SK-N-DZ (cell line): Measurements from ENCODE around the gene ATP5F1A.
"Not testable (repeated sequence)": the region's sequence is repeated elsewhere in the genome, so short reads cannot be mapped to it uniquely, and the experiment has no call there.

Experiments
- DNase-seq: peaks from one replicate; pipeline ENCODE4 v3.0.0-alpha.2; 2015; ENCODE audit warnings: low spot score
- small RNA-seq, 2 experiments: library from RNA; depleted of rRNA; stranded (forward); fragments of <200 nt; gene quantifications; one replicate each; pipeline ENCODE3, GENCODE V24; 2014

The ATP5F1A gene

DNA sequence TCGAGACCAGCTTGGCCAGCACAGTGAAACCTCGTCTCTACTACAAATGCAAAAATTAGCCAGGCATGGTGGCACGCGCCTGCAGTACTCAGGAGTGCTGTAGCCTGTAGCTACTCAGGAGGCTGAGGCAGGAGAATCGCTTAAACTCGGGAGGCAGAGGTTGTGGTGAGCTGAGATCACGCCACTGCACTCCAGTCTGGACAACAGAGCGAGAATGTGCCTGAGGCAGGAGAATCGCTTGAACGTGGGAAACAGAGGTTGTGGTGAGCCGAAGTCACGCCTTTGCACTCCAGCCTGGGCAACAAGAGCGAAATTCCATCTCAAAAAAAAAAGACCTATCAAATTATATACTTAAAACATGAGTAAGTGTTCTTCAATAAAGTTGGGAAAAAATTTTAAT lies 50.7 kb downstream of the ATP5F1A start:
- not testable (repeated sequence) for DNase-seq

DNA sequence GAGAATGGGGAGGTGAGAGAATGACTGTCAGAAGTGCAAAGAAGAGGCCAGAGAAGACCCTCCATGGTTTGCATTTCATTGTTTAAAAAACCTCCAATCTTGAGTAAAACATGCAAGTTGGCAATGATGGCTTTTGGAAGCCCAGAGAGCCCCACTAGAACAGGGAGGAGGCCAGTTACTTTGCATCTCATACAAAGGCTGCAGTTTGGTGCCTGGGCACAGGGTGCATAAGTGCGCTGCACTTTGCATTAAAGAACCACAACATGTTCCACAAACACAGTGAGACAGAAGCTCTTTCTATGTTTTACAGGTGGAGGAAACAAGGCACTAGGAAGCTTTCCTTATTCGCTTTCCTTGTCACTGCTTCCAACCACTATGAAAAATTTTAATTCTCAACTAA lies 51.4 kb downstream of the ATP5F1A start:
- no peak for DNase-seq

DNA sequence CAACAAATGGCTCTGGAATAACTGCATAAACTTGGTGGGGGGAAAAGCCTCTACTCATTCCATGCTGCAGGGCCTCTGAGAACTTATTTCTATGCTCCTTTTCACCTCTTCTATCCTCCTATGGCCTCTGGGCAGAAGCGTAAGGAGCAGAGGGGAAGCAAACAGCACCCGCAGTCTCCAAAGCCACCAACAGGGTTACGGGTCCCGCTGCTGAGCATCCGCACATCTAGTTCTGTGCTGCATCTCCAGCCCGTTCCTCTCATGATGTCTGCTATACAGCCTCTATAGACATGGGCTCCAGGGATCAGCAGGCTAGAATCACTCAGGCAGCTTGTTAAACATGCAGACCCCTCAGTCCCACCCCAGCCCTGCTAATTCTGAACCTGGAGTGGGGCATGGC lies 52.0 kb downstream of the ATP5F1A start:
- DNase-seq: no peak

DNA sequence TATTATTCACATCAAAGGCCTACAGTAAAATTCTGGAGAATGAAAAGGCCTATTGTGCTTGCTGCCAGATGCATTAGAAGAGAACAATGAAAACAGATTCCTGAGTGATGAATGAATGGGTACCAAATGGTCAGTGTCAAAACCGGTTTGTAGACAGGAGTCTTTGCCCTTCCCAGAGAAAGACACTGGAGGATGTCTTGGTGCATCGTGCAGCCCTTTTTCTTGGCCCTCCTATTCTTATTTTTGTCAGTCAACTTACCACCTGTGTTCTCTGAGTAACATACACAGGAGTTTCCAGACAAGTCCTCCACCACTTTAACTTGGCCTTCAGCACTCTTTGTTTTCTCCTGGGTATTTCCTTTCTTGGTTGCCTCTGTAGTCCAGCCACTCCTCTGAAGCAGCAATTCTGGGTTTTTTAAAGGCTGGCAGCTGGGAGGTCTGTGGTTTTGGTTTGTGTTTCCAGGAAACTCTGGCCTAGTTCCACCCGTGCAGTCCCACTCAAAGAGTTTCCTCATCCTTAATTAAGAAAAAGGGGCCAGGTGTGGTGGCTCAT lies 55.4 kb downstream of the ATP5F1A start:
- DNase-seq: no peak

DNA sequence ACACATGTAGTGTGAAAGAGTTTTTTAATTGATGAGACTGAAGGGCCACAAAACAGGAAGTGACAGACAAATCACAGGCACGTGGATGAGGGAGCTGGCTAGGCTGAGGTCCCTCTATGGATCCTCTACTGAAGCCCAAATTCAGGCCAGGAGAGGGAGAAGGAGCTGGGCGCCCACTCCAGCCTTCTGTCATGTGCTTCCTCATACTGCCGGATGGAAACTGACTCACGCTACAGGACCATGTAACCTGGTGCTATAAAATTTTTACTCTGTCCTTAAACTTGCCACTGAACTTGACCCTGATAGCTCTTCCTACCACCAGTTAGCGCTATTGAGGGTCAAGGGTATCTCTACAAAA lies 57.4 kb downstream of the ATP5F1A start:
- DNase-seq: no peak

DNA sequence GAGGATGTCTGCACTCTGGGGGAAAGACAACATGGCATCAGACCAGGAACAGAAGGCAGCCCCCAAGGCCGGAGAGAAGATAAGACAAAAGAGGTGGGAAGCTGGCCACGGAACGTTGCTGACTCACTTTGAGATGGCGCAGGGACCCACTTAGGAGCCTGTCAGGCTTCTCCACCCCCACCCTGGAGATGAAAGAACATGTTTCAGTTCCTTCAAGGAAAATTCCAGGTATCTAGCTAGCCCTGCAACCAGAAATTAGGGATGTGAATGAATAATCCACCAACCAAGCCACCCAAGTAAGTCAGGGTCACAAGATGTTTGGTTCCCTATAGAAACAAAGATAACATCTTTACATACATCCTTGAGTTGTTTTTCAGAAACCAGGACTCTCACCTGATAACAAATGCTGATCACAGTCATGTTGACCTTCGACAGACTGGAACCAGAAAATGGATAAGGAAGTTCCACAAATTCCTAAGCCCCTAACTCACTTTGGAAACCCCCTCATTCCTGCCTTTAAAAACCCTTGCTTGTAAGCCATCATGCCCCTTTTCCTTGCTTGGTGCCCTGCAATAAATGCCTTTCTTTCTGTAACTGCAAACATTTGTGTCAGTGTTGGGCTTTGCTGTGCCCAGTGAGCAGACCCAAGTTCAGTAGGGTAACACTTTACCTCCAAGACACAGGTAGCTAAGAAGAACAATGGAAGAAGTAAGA lies 57.9 kb downstream of the ATP5F1A start:
- no peak for DNase-seq

DNA sequence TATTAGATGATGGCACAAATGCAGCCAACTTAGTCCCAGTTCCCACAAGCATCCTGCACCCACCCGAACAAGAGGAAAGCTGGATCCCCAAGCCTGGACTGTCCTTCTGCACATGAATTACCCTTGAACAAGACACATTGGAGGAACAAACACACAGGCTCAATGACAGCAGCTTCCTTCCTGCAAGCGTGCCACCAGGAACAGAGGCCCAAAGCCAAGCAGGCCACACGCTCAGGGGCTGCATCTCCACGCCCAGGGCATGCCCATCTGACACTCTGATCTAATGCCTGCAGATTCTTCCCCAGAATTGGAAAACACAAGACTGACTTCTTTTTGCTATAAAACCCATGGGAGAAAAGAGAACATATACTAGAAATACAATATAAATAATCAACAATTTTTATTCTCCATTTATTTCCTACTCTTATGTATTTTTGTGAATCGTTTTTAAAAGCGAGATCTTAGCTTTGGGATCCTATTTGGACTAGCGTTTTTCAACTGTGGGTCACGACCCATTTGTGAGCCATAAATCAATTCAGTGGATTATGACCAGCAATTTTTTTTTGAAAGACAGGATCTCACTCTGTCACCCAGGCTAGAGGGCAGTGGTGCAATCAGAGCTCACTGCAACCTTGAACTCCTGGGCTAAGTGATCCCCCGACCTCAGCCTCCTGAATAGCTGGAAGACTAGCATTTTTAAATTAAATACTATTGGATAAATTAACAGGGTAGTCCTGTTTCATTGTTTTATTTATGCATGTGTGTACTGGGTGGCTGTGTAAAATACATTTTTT lies 60.4 kb downstream of the ATP5F1A start:
- DNase-seq: no peak

DNA sequence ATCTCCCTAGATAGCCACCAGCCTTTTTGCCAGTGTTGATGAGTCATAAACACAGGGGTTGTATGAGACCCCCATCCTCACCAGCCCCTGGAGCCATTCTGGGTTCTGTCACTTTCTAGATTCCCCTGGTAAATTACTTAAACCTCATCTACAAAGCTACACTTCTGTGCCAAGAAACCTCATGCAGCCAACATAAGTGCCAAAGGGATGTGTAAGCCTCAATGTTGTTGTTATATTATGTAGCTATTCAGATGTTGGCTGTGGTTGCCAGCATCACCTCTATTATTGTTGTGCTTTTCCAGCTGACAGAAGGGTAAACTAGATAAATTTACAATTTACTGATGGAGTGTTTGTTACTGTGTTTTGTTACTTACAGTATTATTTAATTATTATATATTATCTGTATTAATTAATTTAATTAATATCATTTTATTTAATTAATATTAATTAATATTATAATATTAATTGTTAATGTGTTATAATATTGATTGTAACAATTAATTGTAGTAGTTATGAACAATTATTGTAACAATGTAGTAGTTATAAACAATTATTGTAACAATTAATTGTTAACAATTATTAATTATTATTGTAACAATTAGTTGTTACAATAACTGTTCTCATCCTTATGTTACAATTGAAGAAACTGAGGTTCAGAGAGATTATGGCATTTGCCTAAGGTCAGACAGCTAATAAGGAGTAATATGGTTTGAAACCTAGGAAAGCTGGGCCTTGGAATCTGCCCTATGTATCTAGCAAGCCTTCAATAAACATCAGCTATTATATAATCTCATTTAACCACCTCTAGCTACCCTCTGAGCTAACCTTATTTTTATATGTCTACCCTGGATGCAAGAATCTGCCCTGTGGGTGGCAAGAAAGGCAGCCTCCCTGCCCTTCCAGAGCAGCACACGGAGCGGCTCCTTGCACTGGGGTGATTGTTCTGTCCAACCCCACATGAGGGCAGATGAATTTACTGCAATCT lies 62.1 kb downstream of the ATP5F1A start:
- no peak for DNase-seq

DNA sequence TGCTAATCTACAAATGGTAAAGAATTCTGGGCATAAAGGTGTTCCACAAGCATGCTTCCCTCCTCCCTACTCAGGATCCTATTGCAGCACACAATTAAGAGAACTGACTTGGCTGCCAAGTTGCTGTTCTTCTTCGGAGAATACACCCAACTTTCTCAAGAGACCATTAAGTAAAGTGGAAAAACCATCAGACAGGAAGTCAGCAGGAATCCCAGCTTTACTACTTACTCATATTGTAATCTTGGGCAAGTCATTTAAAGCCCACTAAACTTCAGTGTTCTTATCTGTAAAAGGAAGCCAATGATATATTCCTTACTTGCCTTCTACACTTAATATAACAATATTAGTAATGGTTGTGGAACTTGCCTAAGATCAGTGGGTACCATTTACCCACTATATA lies 63.9 kb downstream of the ATP5F1A start:
- no peak for DNase-seq

DNA sequence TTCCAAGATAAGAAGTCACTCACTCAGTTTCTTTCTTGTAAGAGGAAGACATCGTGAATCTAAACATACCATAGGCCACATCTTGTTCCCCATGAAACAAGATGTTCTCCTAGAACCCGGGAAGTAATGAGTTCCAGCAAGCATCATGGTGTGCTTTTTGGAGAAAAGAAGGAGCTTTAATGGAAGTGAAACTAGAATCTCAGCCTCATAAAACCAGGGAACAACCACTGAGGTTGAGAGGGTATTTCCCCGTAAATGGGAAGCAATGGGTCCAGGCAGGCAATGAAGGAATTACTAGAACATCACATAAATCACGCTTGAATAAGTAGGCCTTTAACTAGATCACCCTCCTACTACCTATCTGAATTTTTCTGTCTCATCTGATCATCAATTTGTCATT lies 66.4 kb downstream of the ATP5F1A start:
- DNase-seq: no peak

Small RNA genes within 50 kb of the gene (small RNA-seq; reads per million reads assigned to genes)
- gene RNU6-1278P (0 reads per million in 2 experiments), gene RNY4P37 (0 to 0.27 reads per million in 2 experiments)
